Stimulated activated CD4-positive, alpha-beta T cell treated with anti-CD3 and anti-CD28 coated beads, Interleukin-2, amount 100 ng/mL, for 4 hours (primary cell): ENCODE data around the gene CDADC1.
"Not testable (repeated sequence)": the region's sequence is repeated elsewhere in the genome, so short reads cannot be mapped to it uniquely, and the experiment has no call there.

Experiments
- DNase-seq: peaks from one replicate; pipeline ENCODE4 v3.0.0-alpha.2; 2020; ENCODE audit warnings: low read depth

Gene CDADC1

GRCh38 chr13:49238621-49239020 is 9.1 kb upstream of the CDADC1 start:
- DNase-seq, result no peak

GRCh38 chr13:49240017-49240416 is 7.7 kb upstream of the CDADC1 start:
- DNase-seq, result no peak

DNA sequence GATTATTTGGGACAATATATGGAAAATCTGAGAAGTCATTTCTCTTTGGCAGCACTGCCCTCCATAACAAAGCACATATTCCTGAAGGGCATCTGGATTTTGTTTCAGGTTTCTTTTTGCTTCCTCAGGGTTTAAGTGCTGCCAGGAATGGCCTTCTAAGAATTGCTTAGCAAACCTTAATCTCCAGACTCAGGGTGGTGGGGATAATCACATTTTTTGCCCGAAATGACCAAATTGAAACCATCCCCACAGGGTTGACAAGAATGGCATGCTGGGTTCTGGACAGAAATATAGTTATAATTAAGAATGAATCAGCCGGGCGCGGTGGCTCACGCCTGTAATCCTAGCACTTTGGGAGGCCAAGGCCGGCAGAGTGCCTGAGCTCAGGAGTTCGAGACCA is 6.4 kb upstream of the CDADC1 start:
- DNase-seq, result no peak

- no peak for DNase-seq
These were observed 2.6 kb upstream of the CDADC1 start for GRCh38 chr13:49245101-49245500.

DNA sequence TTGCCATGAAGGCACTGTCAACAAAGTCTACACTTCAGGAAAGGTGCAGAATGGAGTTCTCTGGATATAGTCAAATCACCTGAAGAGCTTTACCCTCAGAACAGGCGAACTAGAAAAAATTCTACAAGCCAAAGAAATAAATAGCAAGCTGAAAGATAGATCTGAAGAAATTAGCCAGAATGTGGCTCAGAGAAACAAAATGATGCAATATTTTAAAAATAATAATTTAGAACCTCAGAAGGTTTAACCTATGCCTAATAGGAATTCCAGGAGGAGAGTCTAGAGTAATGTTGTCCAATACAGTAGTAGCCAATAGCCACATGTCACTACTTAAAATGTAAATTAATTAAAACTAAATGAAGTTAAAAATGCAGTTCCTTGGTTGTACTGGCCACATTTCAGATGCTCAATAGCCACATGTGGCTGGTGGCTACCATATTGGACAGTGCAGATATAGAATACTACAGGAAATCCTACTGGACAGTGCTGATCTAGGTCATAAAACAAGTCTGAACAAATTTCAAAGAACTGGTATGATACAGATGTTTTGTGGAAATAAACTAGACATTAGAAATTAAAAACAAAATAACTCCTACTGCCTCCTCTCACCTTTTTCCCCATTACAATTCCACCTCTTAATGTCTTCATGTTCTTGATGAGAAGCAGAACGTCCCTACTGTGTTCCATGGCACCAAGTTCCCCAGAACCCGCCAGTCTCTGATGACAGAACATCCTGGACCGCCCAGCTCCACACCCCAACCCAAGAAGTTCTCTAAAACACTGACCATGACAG is 679 bp upstream of the CDADC1 start:
- no peak for DNase-seq

GRCh38 chr13:49248622-49249002 is 887 bp downstream of the CDADC1 start:
- no peak for DNase-seq

DNA sequence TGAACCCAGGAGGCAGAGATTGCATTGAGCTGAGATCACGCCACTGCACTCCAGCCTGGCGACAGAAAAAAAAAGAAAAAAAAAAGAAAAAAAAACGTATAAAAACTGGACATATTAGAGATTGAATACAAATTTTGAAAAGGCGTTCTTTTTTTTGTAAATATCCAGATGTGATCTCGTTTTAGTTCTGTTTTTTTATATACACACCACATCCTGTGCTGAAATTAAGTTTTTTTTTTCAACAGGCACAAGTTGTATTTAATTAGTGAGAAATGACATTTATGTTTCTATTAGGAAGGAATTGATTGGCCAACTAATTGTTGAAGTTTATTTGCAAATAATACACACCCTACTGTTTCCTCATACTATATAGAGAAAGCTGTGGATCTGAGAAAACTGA is 3.6 kb downstream of the CDADC1 start:
- DNase-seq, result no peak

GRCh38 chr13:49253310-49253709 is 5.6 kb downstream of the CDADC1 start:
- no peak for DNase-seq

DNA sequence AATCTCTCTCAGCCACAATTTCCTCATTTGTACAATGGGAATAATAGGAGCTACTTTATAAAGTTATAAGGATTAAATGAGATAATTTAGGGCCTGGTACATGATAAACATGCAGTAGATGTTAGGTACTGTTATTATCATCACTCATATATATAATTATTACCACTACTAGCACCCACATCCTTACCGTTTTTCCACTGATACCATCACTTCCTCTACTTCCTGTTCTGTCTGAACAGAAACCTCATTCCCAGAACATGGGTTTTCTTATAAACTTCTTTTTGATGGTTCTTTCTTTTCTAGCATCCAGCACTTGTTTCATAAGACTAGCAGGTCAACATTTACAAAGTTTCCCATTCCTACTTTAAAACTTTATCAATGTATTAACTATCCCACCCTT is 6.3 kb downstream of the CDADC1 start:
- no peak for DNase-seq

GRCh38 chr13:49256841-49257240 is 9.1 kb downstream of the CDADC1 start:
- no peak for DNase-seq

- DNase-seq, result no peak
These were observed 10.5 kb downstream of the CDADC1 start for GRCh38 chr13:49258089-49258796.

DNA sequence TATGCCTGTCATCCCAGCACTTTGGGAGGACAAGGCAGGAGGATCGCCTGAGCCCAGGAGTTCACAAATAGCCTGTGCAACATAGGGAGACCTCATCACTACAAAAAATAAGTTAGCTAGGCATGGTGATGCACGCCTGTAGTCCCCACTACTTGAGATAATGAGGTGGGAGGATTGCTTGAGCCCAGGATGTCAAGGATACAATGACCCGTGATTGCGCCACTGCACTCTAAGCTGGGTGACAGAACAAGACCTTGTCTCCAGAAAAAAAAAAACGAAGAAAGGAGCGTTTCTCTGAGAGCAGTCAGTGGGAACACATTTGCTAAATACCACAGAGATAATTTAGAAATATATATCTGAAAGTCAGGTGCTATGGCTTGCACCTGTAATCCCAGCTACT is 11.9 kb downstream of the CDADC1 start:
- DNase-seq, result no peak

- no peak for DNase-seq
These were observed 14.9 kb downstream of the CDADC1 start for GRCh38 chr13:49262634-49263033.

DNA sequence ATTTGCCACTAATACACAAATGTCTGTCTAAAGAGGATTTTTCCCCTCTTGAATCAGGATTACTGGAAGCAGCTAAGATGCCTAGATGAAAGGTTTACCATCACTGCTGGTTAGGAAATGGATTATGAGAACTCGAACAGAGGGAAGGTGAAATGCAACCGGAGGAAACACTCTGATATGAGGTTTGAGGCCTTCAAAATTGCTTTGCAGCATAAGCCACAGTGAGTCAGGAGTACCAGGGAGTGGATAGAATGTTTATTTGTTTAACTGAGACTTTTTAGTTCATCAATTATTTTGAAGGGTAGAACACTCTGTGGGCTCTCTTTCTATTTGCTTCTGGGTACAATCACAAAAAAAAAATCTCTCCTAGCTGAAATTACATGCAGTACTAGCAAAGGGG is 18.1 kb downstream of the CDADC1 start:
- no peak for DNase-seq

DNA sequence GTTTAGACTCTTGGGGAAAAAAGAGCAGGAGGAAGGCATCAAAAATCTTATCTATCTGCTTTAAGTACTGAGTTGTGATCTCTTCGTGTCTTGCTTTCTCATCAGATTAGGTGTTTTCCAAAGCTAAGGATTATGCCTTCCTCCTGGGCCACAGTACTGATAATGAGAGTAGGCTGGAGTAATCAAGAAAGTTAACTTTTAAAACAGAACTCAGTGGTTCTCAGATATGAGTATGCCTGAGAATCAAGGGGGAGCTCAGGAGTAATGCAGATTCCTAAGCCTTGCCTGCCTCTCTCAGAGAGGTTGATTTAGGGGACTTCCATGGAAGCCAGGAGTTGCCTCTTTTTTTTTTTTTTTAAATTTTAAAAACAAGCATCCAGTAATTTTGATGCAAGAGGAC is 23.5 kb downstream of the CDADC1 start:
- no peak for DNase-seq

DNA sequence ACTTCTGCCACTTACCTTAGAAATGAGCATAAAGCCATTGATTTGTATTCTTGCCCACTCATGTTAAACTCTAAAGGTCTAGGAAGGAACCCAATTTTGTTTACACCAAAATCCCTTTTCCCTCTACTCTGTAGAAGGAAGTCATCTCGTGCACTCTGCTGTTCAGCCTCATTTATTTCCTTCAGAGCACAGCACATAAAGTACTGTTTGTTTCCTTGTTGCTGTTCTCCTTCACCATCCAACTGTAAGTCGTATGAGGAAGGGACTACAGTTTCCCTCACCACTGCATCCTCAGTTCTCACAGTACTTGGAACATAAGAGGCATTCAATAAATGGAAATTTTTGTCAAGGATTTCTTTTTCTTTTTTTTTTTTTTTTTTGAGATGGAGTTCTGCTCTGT is 24.6 kb downstream of the CDADC1 start:
- no peak for DNase-seq

GRCh38 chr13:49278211-49278610 is 30.5 kb downstream of the CDADC1 start:
- DNase-seq, result no peak

DNA sequence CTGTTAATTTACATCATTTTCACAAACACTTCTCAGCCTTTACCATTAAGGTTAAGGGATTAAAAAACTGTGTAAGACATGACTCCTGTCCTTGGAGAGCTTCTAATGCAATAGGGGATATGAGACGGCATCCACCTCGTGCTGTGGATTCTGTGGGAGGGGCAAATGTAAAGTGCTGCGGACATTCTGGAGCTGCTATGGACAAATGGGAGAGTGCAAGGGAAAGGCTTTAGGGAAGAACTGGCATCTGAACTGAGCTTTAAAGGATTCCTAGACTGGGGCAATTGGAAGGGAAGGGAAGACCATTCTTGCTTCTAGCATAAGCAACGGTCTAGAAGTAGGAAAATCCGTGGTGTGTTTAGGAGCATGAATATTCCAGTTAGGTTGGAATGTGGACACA is 31.4 kb downstream of the CDADC1 start:
- no peak for DNase-seq

GRCh38 chr13:49279885-49280284 is 32.2 kb downstream of the CDADC1 start:
- DNase-seq, result no peak

DNA sequence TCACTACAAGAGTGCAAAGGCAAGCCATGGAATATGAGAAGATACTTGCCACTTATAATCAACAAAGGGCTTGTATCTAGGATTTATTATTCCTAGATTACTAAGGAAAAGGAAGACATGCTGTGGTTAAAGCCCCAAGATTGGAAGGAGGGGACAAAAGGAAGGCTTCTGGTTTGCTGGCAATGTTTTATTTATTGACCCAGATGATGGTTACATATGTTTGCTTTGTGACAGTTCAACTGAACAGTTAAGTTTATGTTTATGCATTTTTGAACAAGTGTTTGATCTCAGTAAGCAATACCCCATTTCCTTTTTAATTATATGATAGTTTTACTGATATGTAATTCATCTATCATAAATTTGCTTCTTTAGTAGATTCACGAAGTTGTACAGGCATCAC is 40.3 kb downstream of the CDADC1 start:
- no peak for DNase-seq

- DNase-seq, result no peak
These were observed 40.7 kb downstream of the CDADC1 start for GRCh38 chr13:49288458-49288857.

- no peak for DNase-seq
These were observed 45.2 kb downstream of the CDADC1 start for GRCh38 chr13:49292742-49293486.

GRCh38 chr13:49294723-49295122 is 47.0 kb downstream of the CDADC1 start:
- not testable (repeated sequence) for DNase-seq
